Testis (tissue), 3 donors: Measurements from ENCODE around the gene MIX23. TPM values are rescaled to one million over a fixed set of nuclear protein-coding genes. Genes with fewer than 3 reads are reported as not detected.

ENCODE experiments used
- DNase-seq: peaks from one replicate; pipeline ENCODE4 v3.0.0-alpha.2; 2019
- H3K27ac ChIP-seq, 2 donors: fragments of 200-600 bp; sonication (generic); one replicate each; pipeline ENCODE4 v1.5.1; 2019
- H3K27me3 ChIP-seq: fragments of 200-600 bp; sonication (generic); one replicate; pipeline ENCODE4 v1.5.1; 2019
- H3K36me3 ChIP-seq: fragments of 200-600 bp; sonication (generic); one replicate; pipeline ENCODE4 v1.5.1; 2017; ENCODE audit warnings: low read depth; ENCODE audit errors: missing control alignments
- H3K4me1 ChIP-seq: fragments of 200-600 bp; sonication (generic); one replicate; pipeline ENCODE4 v1.5.1; 2019
- H3K4me3 ChIP-seq, 2 donors: fragments of 200-600 bp; sonication (generic); one replicate each; pipeline ENCODE4 v1.5.1; 2017 to 2019
- H3K9me3 ChIP-seq: fragments of 200-600 bp; sonication (generic); one replicate; pipeline ENCODE4 v1.5.1; 2017
- POLR2A ChIP-seq: fragments of 450-650 bp; IDR thresholded peaks from one replicate; pipeline ENCODE4 v1.6.1; 2017; ENCODE audit warnings: antibody characterized with exemption, mild to moderate bottlenecking, moderate library complexity
- WGBS, 2 donors: methylation state at CpG; one replicate each; pipeline ENCODE4 v1.1.5; 2018; 5-methylcytosine and 5-hydroxymethylcytosine counted together
- intact Hi-C: fragments of 100-400 bp; cut with DNase I; formaldehyde crosslinking; loops from one replicate; pipeline ENCODE4 v1.15.1; 2023; ENCODE audit warnings: low total_unique reads
- polyA plus RNA-seq: library from polyadenylated mRNA; stranded (reverse); fragments of 350-450 nt; fragmentation: Illumina TruSeq; extraction: RNeasy Lipid Tissue Mini Kit (QIAGEN cat#74804); gene quantifications from one replicate; pipeline ENCODE4 v1.2.3, GENCODE V29; 2014; ENCODE audit warnings: low read depth, low replicate concordance; ENCODE audit not compliant: insufficient read depth
- small RNA-seq, 2 donors: library from RNA; depleted of rRNA; stranded (forward); fragments of <200 nt; gene quantifications; one replicate each; pipeline ENCODE3, GENCODE V24; 2016
- total RNA-seq, 2 donors: library from RNA; depleted of rRNA; stranded (reverse); fragments of >200 nt; gene quantifications; one replicate each; pipeline ENCODE4 v1.2.3, GENCODE V29; 2016
- TF ChIP-seq, protein P1 (sequence below), 3 experiments: fragments of 450-650 bp in 2 of 3; fragments of 200-600 bp in 1 of 3; sonication (generic) in 1 of 3; IDR thresholded peaks; one replicate each; pipeline ENCODE4 v1.5.1; 2016 to 2019; ENCODE audit warnings: antibody characterized with exemption in 3 of 3, mild to moderate bottlenecking in 2 of 3, moderate library complexity in 1 of 3

MIX23 gene
- total and polyA plus RNA-seq, 3 donors from 2014 or later: 19.3 to 21.0 (median 19.9) TPM

DNA sequence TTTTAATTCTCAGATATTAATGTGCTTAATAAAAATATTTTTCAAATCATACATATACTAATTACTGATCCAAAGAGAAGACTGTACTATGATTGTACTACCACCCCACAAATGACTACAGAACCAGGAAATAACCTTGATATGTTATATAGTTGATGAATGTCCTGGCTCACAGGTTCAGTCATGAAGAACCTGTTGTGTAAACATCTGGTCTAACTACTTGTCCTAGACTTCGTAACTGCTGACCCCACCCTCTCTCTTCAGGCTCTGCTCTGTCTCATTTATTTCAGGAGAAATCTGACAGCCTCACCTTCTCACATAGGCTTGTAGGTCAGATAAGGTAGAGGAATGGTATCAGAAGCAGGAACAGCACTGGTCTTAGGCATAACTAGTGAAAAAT, 72.7 kb downstream of the MIX23 start:
- Histone ChIP-seq H3K27ac (no peak overlapping the region), H3K4me1 (no peaks in the 10 kb centered on the region), H3K27me3 (no peaks in the 10 kb centered on the region), H3K4me3 (no peak overlapping the region), H3K36me3 (no peaks in the 10 kb centered on the region), H3K9me3 (no peaks in the 10 kb centered on the region)
- intact Hi-C loops: no loop called here
- DNase-seq: no peak
- 74 to 75% methylated on average over 1 of the region's 1 CpG for WGBS, 2 donors
- TF ChIP-seq POLR2A: no peak
- TF ChIP-seq, protein P1, sequence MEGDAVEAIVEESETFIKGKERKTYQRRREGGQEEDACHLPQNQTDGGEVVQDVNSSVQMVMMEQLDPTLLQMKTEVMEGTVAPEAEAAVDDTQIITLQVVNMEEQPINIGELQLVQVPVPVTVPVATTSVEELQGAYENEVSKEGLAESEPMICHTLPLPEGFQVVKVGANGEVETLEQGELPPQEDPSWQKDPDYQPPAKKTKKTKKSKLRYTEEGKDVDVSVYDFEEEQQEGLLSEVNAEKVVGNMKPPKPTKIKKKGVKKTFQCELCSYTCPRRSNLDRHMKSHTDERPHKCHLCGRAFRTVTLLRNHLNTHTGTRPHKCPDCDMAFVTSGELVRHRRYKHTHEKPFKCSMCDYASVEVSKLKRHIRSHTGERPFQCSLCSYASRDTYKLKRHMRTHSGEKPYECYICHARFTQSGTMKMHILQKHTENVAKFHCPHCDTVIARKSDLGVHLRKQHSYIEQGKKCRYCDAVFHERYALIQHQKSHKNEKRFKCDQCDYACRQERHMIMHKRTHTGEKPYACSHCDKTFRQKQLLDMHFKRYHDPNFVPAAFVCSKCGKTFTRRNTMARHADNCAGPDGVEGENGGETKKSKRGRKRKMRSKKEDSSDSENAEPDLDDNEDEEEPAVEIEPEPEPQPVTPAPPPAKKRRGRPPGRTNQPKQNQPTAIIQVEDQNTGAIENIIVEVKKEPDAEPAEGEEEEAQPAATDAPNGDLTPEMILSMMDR (IDR thresholded peaks at IDR 0.05): no peak

Small RNA genes within 50 kb of the gene (small RNA-seq; reads per million reads assigned to genes)
- gene AC083798.1: 0 reads per million in 2 donors

Other genes starting within 250 kb of the MIX23 start
- 1 to 10 TPM; 1.2 to 1.4 TPM for gene CASR, start 199.6 kb downstream of the MIX23 start, total RNA-seq
- 0.30 TPM for gene CASR, start 199.6 kb downstream of the MIX23 start, polyA plus RNA-seq
- 1 to 10 TPM in 1 of 2 donors, not detected in 1; 1.2 TPM for gene CSTA, start 58.0 kb downstream of the MIX23 start, total RNA-seq
- gene CSTA, start 58.0 kb downstream of the MIX23 start, polyA plus RNA-seq: 2.8 TPM
- 10 to 100 TPM; 16.0 to 17.7 TPM for gene FAM162A, start 951 bp upstream of the MIX23 start, total RNA-seq
- 77.7 TPM for gene FAM162A, start 951 bp upstream of the MIX23 start, polyA plus RNA-seq
- gene WDR5B, start 32.8 kb upstream of the MIX23 start, total RNA-seq: 1 to 10 TPM; 7.1 to 8.9 TPM
- gene WDR5B, start 32.8 kb upstream of the MIX23 start, polyA plus RNA-seq: 5.1 TPM
- gene KPNA1, start 131.7 kb upstream of the MIX23 start, total RNA-seq: 10 to 100 TPM; 48.1 to 64.0 TPM
- gene KPNA1, start 131.7 kb upstream of the MIX23 start, polyA plus RNA-seq: 88.2 TPM
- 10 to 100 TPM; 12.8 to 13.8 TPM for gene PARP9, start 181.1 kb upstream of the MIX23 start, total RNA-seq
- 14.7 TPM for gene PARP9, start 181.1 kb upstream of the MIX23 start, polyA plus RNA-seq
- gene DTX3L, start 181.1 kb upstream of the MIX23 start, total RNA-seq: 1 to 10 TPM; 8.3 to 8.7 TPM
- 8.5 TPM for gene DTX3L, start 181.1 kb upstream of the MIX23 start, polyA plus RNA-seq
- 1 to 10 TPM; 3.7 to 4.8 TPM for gene PARP15, start 194.4 kb upstream of the MIX23 start, total RNA-seq
- 1.5 TPM for gene PARP15, start 194.4 kb upstream of the MIX23 start, polyA plus RNA-seq